HG03354 (cell line): Measurements from ENCODE around the gene LRRC56.

Experiments used
- ATAC-seq: cut with Tn5 transposase; IDR thresholded peaks from one replicate; pipeline ENCODE4 v1.9.1; 2021; ENCODE audit warnings: mild to moderate bottlenecking; ENCODE audit not compliant: unreplicated experiment, poor library complexity, severe bottlenecking

LRRC56 gene

DNA sequence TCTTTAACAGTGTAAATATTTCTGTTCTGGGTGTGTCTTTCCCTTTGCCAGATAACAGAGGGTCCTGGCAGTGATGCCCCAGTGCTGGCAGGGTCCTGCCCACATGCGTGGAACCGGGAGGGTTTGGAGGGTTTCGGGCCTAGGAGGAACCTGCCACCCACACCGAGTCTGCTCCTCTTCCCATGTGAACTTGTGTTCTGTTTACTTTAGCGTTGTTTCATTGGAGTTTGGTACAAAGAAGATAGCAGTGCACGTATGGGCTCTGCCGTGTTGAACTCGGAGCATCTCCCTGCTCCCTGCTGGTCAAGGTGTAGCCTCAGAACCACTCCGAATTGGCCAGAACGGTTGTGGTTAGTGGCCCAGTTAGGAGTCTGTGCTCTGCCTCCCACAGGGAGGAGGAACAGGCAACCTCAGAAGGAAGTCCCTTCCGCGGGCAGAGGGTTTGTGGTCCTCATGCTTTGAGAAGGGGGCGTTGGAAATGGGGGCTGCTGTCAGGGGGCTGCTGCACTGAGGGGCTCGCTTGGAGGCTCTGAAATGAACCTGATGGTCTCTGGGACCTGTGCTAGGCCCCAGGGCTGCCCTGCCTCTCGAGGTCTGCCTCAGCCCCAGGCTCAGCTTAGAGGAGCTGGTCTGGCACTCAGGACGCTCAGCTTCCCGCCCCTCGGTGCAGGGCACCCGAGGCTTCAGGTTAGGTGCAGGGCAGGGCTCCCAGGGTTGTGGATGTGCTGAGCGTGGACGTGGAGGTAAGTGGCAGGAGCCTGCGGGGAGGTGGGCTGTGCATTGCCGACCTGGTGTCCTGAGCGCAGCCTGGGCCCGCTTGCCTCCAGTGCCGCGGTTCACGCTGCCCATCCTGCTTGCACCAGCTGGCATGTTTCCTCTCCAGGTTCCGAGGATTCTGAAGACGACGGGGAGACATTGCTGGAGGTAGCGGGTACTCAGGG, 49.3 kb downstream of the LRRC56 start:
- ATAC-seq = no peak

DNA sequence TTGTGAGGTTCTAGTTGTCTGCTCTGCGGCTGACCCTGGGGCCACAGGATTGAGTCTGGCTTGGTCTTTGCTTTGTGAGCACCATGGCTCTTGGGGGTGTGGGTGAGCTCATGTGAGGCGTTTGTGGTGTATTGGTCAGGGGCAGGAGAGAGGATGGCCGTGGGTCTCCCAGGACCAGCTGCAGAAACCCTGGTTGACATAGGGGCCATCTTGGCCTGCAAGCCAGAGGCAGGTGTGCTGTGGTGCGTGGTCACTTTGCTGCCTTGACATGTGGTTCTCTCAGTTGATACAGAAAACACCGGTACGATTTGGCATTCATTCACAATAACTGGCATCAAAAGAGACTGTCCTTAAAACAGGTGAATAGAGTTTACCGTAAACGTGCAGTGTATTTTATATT, 50.2 kb downstream of the LRRC56 start:
- ATAC-seq = no peak

DNA sequence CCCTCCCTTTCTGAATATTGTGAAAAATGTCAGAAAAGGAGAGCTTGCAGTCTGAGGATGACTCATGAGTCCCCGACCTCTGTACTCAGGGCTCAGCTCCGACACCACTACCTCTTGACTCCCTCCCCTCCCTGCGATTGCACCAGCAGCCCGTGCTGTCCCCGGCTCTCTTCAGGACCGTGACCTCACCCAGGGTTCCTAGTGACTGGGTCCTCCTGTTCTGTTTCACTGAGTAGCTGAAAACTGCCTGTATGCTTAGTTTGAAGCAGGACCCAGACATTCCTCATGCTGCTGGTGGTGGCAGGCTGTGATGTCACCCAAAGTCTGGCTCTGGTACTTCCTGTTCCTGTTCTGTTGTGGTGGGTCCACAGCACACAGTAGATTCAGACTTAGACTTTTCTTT, 50.7 kb downstream of the LRRC56 start:
- no peak for ATAC-seq

DNA sequence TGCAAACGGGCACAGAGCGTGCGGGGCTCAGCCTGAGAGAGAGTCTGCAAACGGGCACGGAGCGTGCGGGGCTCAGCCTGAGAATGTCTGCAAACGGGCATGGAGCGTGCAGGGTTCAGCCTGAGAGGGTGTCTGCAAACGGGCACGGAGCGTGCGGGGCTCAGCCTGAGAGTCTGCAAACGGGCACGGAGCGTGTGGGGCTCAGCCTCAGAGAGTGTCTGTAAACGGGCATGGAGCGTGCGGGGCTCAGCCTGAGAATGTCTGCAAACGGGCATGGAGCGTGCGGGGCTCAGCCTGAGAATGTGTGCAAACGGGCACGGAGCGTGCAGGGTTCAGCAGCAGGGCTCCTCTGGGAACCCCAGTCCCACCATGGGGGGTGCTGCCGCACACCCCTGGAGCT, 52.5 kb downstream of the LRRC56 start:
- no peak for ATAC-seq

DNA sequence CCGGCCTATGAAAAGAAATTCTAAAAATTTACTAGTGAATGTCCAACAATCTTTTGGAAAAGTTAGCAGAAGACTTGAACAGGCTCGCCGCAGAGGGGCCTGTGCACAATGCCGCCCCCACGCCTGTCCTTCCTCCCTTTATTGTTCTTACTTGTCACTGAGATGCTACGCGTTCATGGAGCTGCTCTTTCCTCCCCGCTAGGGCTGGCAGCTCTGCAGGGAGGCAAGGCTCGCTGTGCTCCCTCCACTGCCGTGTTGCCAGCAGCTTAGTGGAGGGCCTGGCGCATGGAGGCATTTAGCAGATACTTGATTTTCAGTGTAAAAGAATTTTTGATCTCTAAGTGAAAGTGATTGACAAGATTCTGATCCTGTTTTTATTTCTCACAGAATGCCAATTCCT, 53.7 kb downstream of the LRRC56 start:
- no peak for ATAC-seq

DNA sequence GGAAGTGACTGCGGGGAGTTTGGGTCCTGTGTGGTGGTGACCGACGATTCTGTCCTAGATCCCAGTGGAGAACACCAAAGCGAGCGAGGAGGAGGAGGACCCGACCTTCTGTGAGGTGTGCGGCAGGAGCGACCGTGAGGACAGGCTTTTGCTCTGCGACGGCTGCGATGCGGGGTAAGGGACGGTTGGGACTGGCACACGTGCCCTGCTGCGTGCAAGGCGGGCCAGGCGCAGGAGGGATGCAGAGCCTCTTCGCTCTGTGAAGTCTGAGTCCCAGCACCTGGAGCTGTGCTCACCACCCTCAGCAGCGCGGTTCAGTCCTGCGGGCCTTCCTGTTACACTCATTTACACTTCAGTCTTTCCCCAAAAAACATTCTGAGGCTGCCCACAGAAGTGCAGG, 55.2 kb downstream of the LRRC56 start:
- ATAC-seq = no peak

DNA sequence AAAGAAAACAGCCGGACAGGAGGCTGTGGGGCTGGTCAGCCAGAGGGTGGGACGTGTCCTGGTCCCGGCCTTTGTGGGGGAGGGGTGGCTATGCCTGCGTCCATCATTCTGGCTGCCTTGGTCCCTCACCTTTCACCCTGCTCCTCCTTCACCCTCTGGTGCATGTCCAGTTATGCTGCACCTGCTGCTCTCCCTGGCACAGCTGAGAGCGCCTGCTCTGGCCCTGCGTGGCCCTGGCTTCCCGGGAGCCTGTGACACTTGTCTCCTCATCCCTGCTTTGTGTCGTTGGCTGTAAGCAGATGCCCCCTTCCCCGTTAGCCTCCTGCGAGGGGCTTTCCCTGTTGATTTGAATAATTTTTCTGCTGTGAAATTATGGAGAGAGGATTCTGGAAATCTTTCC, 55.6 kb downstream of the LRRC56 start:
- ATAC-seq = no peak

DNA sequence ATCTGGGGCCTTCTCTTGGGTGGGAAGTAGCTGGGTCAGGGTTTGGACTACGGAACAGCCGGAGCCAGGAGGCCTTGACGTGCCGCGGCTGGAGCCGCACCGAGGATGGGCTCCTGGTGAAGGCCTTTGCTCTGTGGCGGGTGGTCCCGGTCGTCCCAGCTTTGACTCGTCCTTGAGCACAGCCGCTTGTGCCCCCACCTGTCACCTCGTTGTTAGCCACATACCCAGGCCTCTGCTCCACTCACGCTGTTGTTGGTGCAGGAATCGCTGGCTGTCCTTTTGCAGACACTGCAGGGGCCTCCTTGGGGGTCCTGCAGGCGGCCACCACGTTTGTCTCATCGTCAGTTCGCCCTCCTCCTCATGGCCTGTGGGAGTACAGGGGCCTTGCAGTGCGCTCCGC, 56.0 kb downstream of the LRRC56 start:
- no peak for ATAC-seq

DNA sequence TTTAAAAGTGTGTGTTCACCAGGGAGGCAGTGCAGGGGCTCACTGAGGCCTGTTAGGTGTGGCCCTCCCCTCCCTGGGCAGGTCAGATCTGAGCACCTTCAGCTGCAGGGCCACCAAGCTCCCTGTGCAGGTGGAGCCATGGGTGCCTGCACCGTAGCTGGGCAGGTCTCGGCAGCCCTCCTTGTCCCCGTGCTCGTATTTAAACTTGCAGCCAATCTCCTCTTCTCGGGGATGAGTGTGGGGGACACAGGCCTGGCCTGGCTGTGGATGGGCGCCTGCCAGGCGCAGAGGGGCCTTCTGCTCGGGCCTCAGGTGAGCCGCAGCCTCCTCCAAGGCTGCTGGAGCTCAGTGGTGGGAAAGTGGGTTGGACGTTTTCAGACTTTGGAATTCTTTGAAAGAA, 58.1 kb downstream of the LRRC56 start:
- ATAC-seq = no peak

DNA sequence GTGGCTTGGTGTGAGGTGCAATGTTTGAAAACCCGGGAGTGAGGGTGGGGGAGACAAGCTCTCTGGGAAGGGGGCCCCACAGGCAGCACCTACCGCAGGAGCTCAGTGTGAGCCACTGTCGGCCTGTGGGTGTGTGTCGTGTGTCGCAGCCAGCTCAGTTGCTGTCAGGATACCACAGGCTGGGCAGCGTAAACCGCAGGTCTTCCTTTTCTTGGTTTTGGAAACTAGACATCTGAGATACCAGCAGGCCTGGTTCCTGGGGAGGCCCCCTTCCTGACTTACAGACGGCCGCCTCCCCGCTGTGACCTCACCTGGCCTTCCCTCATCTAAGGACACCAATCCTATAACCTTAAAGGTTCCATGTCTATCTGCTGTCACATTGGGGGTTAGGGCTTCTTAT, 59.0 kb downstream of the LRRC56 start:
- ATAC-seq = no peak

DNA sequence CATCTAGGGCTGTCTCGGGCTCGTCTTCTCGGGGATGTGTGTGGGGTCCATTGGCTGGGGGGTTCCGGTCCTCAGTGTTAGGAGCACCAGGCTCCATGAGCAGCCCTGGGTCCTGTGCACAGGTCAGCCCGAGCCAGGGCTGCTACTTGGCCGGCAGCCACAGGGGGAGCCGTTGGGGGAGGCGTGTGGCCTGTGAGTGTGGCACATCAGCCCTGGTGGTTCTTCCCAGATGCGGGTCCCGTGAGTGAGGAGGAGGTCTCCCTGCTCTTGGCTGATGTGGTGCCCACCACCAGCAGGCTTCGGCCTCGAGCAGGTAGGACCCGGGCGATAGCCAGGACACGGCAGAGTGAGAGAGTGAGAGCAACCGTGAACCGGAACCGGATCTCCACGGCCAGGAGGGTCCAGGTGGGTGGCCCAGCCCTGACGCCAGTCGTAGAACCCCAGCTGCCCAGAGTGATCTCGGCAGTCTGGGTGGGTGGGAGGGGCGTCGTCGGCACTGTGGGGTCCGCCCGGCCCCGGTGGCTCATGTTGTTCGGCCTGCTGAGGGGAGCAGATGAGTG, 59.9 kb downstream of the LRRC56 start:
- ATAC-seq = no peak

DNA sequence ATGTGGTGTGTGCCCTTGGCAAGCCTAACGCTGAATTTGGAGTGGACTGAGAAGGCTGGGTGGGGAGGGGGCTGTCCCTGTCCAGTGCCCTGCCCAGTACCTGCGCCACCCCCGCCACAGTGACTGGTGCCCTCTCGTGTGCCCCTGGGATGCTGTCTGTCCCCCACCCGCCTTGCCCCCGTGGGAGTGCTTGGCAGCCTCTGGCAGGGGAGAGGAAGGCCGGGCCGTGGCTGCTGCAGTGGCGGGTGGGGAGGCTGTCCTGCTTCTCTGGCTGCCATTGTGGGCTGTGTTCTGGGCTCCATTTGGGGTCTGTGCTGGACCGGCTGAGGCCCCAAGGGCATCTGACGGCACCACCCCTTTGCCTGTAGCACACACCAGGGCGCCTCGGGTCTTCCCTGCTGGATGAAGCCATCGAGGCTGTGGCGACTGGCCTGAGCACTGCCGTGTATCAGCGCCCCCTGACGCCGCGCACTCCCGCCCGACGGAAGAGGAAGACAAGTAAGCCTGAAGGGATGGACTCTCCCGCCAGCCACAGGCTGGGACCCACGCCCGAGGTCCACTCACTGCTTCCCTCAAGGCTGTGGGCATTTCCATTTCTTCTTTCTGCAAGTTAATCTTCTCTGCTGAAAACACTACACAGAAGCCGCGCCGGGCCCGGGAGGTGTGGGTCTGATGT, 60.8 kb downstream of the LRRC56 start:
- no peak for ATAC-seq

DNA sequence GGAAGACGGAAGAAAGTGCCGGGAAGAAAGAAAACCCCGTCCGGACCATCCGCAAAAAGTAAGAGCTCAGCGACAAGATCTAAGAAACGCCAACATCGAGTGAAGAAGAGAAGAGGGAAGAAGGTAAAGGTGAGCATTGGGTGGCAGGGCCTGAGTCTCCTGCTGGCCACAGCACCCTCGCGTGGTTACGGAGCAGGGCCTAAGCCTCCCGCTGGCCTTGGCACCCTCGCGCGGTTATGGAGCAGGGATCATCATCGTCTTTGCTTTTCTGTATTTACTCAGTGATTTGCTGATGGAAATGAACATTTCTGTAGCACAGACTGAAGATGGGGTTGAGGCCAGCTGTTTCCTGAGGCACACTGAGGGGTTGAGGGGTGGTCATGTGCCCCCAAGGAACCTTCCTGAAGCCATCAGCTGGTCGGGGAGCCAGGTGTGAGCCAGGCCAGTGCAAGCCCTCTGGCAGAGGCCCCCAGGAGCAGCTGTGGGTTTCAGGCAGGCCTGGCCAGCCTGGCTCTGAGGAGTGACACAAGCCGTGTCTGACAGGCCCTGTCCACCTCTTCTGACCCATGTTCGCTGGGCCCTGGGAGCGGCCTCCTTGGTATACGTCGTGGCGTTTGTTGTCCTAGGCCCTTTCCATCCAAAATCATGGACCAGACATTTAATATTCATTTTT, 64.4 kb downstream of the LRRC56 start:
- no peak for ATAC-seq

DNA sequence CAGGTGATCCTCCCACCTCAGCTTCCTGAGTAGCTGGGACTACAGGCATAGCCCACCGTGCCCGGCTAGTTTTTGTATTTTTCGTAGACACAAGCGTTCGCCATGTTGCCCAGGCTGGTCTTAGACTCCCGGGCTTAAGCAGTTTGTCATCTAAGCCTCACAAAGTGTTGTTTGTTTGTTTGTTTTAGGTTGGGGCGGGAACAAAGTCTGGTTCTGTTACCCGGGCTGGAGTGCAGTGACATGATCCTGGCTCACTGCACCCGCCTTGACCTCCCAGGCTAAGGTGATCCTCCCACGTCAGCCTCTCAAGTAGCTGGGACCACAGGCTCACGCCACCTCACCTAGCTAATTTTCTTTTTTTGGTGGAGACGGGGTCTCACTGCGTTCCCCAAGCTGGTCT, 65.8 kb downstream of the LRRC56 start:
- no peak for ATAC-seq
